ENCODE results near the gene SECISBP2L.

SECISBP2L gene

DNA sequence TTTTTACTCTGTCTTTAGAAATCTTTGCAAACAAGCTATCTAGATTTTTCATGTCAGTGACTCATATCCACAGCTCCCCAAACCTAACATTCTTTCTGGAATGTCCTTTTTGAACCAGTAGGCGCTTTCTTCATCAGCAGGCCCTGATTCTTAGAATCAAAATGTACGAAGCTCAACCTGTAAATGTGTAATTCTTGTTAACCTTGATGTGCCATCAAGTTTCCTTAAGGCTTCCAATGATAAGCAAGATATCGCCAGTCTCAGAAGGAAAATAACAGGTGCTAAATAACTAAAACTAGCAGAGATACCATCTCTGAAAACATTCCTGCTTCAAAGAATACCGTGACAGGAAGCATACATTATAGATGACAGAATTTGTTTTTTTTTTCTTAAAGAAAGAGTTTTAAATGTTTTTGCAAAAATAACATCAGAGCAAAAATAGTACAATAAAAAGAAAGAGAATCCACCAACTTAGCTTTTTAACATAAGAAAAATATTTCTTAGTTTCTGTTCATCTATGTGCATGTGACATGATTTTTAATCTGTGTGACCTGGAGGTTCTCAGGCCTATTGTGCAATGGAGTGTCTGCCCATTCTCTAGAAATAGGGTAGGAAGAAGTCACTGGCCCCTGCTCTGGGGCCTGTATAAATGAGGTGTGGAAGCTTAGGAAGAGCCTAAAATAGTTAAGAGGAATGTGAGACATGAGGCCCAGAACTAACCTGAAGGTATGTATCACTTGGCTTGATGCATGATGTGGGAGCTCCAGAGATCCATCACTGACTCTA, 14.7 kb upstream of the SECISBP2L start:
- no peak for DNase-seq (ENCODE audit: low spot score)

GRCh38 chr15:49059491-49059890, 13.2 kb upstream of the SECISBP2L start:
- no peak for DNase-seq (ENCODE audit: low spot score)

DNA sequence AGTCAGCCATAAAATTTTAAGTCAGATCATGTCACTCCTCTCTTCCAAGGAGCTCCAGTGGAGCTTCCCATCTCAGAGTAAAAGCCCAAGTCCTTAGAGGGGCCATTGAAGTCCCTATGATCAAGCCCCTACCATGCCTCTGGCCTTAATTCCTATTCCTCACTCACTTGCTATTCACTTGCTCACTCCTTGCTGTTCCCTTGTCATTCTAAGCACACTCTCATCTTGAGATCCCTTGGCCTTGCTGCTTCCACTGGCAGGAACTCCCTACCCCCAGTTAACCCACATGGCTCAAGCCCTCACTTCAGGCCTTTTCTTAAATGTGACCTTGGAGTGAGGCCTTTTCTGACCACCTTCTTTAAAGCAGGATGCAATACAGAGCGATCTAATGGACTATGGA, 12.3 kb upstream of the SECISBP2L start:
- DNase-seq (ENCODE audit: low spot score), result no peak

GRCh38 chr15:49055630-49056029, 9.4 kb upstream of the SECISBP2L start:
- DNase-seq (ENCODE audit: low spot score), result no peak

GRCh38 chr15:49052662-49053061, 6.4 kb upstream of the SECISBP2L start:
- no peak for DNase-seq (ENCODE audit: low spot score)

GRCh38 chr15:49047456-49047855, 1.2 kb upstream of the SECISBP2L start:
- DNase-seq (ENCODE audit: low spot score), result no peak

DNA sequence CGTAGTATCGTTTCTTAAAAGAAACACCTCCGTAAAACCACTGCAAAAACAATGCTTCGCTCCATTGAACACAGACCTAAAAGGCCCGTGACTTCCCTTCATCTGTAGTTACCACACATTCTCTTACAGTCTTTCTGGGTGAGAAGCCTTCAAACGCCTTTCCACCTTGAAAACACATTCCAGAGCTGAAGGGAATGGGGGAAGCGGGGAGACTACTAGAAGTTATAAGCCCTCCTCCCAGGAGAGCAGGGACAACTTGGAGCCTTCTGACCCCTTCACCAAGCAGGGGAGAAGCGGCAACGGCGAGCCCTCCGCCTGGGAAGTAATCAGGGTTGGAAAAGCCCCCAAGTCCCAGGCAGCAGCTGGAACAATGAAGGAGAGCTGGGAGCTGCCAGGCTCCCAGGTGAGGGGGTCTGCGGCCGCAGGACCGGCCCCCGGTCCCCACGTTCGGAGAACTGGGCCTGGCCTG, 461 bp downstream of the SECISBP2L start:
- DNase-seq (ENCODE audit: low spot score), result no peak

GRCh38 chr15:49044766-49045606, 1.3 kb downstream of the SECISBP2L start:
- no peak for DNase-seq (ENCODE audit: low spot score)

GRCh38 chr15:49044002-49044401, 2.2 kb downstream of the SECISBP2L start:
- no peak for DNase-seq (ENCODE audit: low spot score)

- no peak for DNase-seq (ENCODE audit: low spot score)
These were observed 4.1 kb downstream of the SECISBP2L start for GRCh38 chr15:49042165-49042564.

DNA sequence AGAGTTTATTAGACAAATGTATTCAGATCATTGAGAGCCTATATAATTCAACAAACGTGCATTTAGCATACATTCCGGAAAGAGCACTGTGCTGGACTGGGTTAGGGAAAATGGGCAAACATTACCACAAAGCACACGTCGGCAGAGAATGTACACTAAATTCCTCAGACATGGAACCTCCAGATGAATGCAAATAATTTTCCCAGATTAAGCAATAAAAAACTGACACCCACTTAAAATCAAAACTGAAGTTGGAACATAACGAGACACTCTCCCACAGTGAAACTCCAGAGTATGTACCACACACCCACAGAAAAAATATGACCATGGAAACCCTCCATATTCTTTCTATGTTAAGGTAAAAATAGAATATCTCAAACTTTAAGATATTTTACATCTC, 4.8 kb downstream of the SECISBP2L start:
- DNase-seq (ENCODE audit: low spot score), result no peak

- no peak for DNase-seq (ENCODE audit: low spot score)
These were observed 6.1 kb downstream of the SECISBP2L start for GRCh38 chr15:49040151-49040550.

DNA sequence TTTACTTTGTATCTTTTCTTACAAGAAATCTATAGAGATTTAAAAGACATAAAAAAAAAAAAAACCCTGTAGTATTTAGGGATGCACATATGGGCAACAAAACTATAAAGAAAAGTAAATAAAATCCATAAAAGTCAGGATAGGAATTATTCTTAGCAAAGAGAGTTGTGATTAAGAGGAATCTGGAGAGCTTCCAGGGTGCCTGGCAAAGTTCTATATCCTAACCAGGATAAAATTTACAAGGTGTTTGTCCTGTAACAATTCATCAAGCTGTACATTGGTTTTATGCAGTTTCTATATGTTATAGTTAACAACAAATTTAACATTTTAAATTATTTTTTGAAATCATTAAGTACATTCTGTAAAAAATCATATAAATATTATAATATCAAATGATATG, 7.9 kb downstream of the SECISBP2L start:
- DNase-seq (ENCODE audit: low spot score), result no peak

- no peak for DNase-seq (ENCODE audit: low spot score)
These were observed 8.7 kb downstream of the SECISBP2L start for GRCh38 chr15:49037546-49037940.

GRCh38 chr15:49036650-49037545, 9.3 kb downstream of the SECISBP2L start:
- DNase-seq (ENCODE audit: low spot score), result no peak

DNA sequence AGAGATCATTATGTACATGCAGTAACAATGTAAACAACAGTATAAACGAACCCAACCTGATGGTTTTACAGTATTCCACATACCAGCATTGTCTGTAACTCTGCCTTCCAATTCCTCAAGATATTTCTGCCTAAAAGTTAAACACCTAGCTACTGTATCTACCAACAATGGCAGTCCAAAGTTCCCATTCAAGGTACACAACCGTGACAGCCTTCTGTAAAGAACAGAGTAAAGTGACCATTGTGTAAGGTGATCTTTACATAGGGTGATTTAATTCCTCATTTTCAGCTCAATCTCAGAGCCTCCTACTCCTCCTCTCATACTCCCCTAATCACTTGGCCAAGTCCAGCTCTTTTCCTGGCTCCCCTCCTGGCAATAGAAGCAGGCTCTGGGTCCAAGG, 10.4 kb downstream of the SECISBP2L start:
- no peak for DNase-seq (ENCODE audit: low spot score)

DNA sequence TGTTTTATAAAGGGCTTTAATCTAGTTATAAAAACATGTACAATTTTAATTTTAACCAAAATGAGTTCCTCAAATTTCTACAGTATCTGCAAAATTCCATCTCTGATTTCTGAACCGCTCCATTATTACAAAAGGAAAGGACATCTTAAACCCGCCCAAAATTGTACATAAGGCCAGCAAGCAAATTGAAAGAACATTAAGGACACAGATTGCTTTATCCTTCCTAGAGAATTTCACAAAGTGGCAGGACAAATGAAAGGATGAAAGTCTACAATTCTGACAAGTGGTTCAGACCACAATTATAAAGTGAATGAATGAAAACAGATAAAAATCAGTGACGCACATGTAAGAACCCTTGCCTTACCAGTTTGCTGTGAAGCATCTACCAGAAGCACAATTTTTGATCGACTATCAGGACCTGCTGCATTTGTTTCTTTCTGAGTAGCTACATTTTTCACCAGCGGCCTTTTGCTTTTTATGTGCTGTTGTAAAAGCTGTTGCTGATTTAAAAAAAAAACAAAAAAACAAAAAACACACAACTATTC, 13.6 kb downstream of the SECISBP2L start:
- no peak for DNase-seq (ENCODE audit: low spot score)

- DNase-seq (ENCODE audit: low spot score), result no peak
These were observed 14.4 kb downstream of the SECISBP2L start for GRCh38 chr15:49031804-49032203.

DNA sequence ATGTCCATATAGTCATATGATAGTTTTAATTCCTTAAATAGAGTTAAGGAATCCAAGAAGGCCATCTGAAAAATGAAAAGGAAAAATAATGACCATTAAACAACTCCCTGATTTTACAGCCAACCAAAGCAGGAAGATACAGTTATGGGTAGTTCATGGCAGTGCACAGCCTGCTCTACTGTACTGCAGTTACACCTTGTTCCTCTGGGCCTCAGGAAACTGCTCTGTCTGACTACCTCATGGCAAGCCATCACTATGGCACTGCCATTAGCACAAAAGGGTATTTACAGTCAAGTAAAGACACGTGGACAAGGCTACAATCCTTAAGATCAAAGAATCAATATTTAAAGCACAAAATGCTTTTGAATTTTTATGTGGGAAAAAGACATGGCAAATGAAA, 19.5 kb downstream of the SECISBP2L start:
- DNase-seq (ENCODE audit: low spot score), result no peak

- DNase-seq (ENCODE audit: low spot score), result no peak
These were observed 21.4 kb downstream of the SECISBP2L start for GRCh38 chr15:49024840-49025239.

GRCh38 chr15:49023354-49023753, 22.9 kb downstream of the SECISBP2L start:
- no peak for DNase-seq (ENCODE audit: low spot score)

GRCh38 chr15:49015896-49016295, 30.4 kb downstream of the SECISBP2L start:
- DNase-seq (ENCODE audit: low spot score), result no peak

Measured in left forelimb (tissue), 1 donor.